B cell (primary cell): ENCODE results near the gene PCDHGC3. TPM values are rescaled to one million over a fixed set of nuclear protein-coding genes. Genes with fewer than 3 reads are reported as not detected.

Source experiments
- ATAC-seq: fragments of 200-7000 bp; cut with Tn5 transposase; one replicate; pipeline ENCODE4 v1.10.0; 2021; ENCODE audit warnings: low read depth, mild to moderate bottlenecking, moderate number of reproducible peaks, moderate library complexity
- CTCF ChIA-PET: fragments of 350-600 bp; sonication (Branson Sonifier 250); formaldehyde crosslinking; loops from one replicate; lab custom pipeline; 2021; ENCODE audit warnings: antibody characterized with exemption, inconsistent platforms; lab: Charles Lee
- POLR2A ChIA-PET: fragments of 350-600 bp; sonication (Branson Sonifier 250); formaldehyde crosslinking; loops from one replicate; lab custom pipeline; 2021; ENCODE audit warnings: antibody characterized with exemption; lab: Charles Lee
- DNase-seq: peaks from one replicate; pipeline ENCODE4 v3.0.0; 2013
- H2AFZ ChIP-seq: 2 replicates; pipeline ENCODE4 v1.6.1; 2012; ENCODE audit warnings: mild to moderate bottlenecking, low read depth, low read length; ENCODE audit not compliant: insufficient read depth, poor library complexity, severe bottlenecking
- H3K27ac ChIP-seq, 2 donors: 1 replicate in 1 of 2; 2 replicates in 1 of 2; pipeline ENCODE4 v1.5.1; 2012 to 2013; ENCODE audit warnings: low read length in 2 of 2, mild to moderate bottlenecking in 2 of 2, moderate library complexity in 1 of 2
- H3K27me3 ChIP-seq, 4 experiments: fragments of 200-600 bp in 1 of 4; sonication (generic) in 1 of 4; replicated peaks in 1 of 4; 1 replicate in 2 of 4; 2 replicates in 2 of 4; pipeline versions ENCODE4 v1.6.1 to v1.7.0; 2013 to 2016; ENCODE audit warnings: low read length in 3 of 4, mild to moderate bottlenecking in 2 of 4, mixed read lengths in 1 of 4, moderate library complexity in 1 of 4; ENCODE audit not compliant: insufficient read depth in 4 of 4, control insufficient read depth in 3 of 4; ENCODE audit errors: control extremely low read depth in 1 of 4
- H3K36me3 ChIP-seq, 2 experiments: replicated peaks in 1 of 2; 1 replicate in 1 of 2; 2 replicates in 1 of 2; pipeline versions ENCODE4 v1.6.1 to v1.7.1; 2013; ENCODE audit warnings: low read length in 1 of 2; ENCODE audit not compliant: insufficient read depth in 2 of 2, control insufficient read depth in 1 of 2; ENCODE audit errors: control extremely low read depth in 1 of 2, extremely low read depth in 1 of 2
- H3K4me1 ChIP-seq, 2 donors: fragments of 200-600 bp in 1 of 2; sonication (generic) in 1 of 2; 1 replicate in 1 of 2; 2 replicates in 1 of 2; pipeline versions ENCODE4 v1.5.1 to v1.6.1; 2013 to 2017; ENCODE audit warnings: low read length in 2 of 2; ENCODE audit not compliant: control insufficient read depth in 2 of 2, insufficient read depth in 2 of 2
- H3K4me2 ChIP-seq: replicated peaks from 2 replicates; pipeline ENCODE3; 2012; ENCODE audit warnings: mild to moderate bottlenecking, low read depth, low read length; ENCODE audit not compliant: poor library complexity, severe bottlenecking
- H3K4me3 ChIP-seq, 5 experiments: fragments of 200-600 bp in 1 of 5; sonication (generic) in 1 of 5; 1 replicate in 3 of 5; 2 replicates in 2 of 5; pipeline versions ENCODE4 v1.5.1 to v1.7.0; 2011 to 2016; ENCODE audit warnings: low read length in 4 of 5, mild to moderate bottlenecking in 4 of 5, low read depth in 2 of 5, control low read depth in 1 of 5, moderate library complexity in 1 of 5; ENCODE audit not compliant: insufficient read depth in 1 of 5; ENCODE audit errors: control extremely low read depth in 1 of 5, extremely low read depth in 1 of 5
- H3K79me2 ChIP-seq: fragments of 200-600 bp; sonication (generic); one replicate; pipeline ENCODE4 v1.6.0; 2016; ENCODE audit warnings: low read length; ENCODE audit not compliant: control insufficient read depth, insufficient read depth
- H3K9ac ChIP-seq: fragments of 200-600 bp; sonication (generic); 2 replicates; pipeline ENCODE4 v1.6.1; 2017; ENCODE audit warnings: mild to moderate bottlenecking, low read length, moderate library complexity
- H3K9me3 ChIP-seq, 3 donors: one replicate each; pipeline versions ENCODE4 v1.6.1 to v1.7.1; 2013; ENCODE audit warnings: low read length in 2 of 3; ENCODE audit not compliant: control insufficient read depth in 2 of 3, insufficient read depth in 1 of 3; ENCODE audit errors: control extremely low read depth in 1 of 3
- H4K20me1 ChIP-seq: 2 replicates; pipeline ENCODE4 v1.6.0; 2012; ENCODE audit warnings: mild to moderate bottlenecking, low read length; ENCODE audit not compliant: insufficient read depth, control insufficient read depth, poor library complexity, severe bottlenecking
- H3K27ac Mint-ChIP-seq: one replicate; pipeline ENCODE4 v1.8.0; 2021; ENCODE audit warnings: mixed read lengths
- H3K27me3 Mint-ChIP-seq: one replicate; pipeline ENCODE4 v1.8.0; 2021; ENCODE audit warnings: mixed read lengths
- H3K4me1 Mint-ChIP-seq: one replicate; pipeline ENCODE4 v1.8.0; 2021; ENCODE audit warnings: mixed read lengths
- H3K4me3 Mint-ChIP-seq: one replicate; pipeline ENCODE4 v1.8.0; 2021; ENCODE audit warnings: mixed read lengths
- H3K9me3 Mint-ChIP-seq: one replicate; pipeline ENCODE4 v1.8.0; 2022; ENCODE audit warnings: mixed read lengths; ENCODE audit not compliant: insufficient read depth
- EZH2 ChIP-seq: IDR thresholded peaks from 2 replicates; pipeline ENCODE4 v1.6.1; 2012; ENCODE audit warnings: borderline replicate concordance, low read depth, mild to moderate bottlenecking, moderate library complexity, low read length; ENCODE audit not compliant: insufficient read depth, poor library complexity, severe bottlenecking
- WGBS: methylation state at CpG from one replicate; pipeline ENCODE4 v1.1.5; 2013; ENCODE audit warnings: missing lambda C conversion rate; ENCODE audit not compliant: insufficient coverage; 5-methylcytosine and 5-hydroxymethylcytosine counted together
- intact Hi-C: fragments of 100-400 bp; cut with micrococcal nuclease; formaldehyde crosslinking; loops from one replicate; pipeline ENCODE4 v1.10.0; 2022
- polyA plus RNA-seq: library from polyadenylated mRNA; depleted of rRNA; stranded (reverse); fragments of >200 nt; gene quantifications from 2 replicates; pipeline ENCODE4 v1.2.3, GENCODE V29; 2012
- total RNA-seq, 2 donors: library from RNA; stranded (reverse); fragments of 120-200 nt in 1 of 2; gene quantifications; 1 replicate in 1 of 2; 2 replicates in 1 of 2; pipeline versions ENCODE4 v1.2.3 to v1.2.4, GENCODE V29; 2013 to 2022
- TF ChIP-seq, protein P1 (sequence below): fragments of 200-600 bp; IDR thresholded peaks from one replicate; pipeline ENCODE4 v1.8.0; 2022; ENCODE audit warnings: antibody characterized with exemption, mild to moderate bottlenecking

PCDHGC3 gene
- total and polyA plus RNA-seq, 2 donors (not counting 1 experiment from before 2014, with no cell fraction given): 0.88 to 2.0 TPM

DNA sequence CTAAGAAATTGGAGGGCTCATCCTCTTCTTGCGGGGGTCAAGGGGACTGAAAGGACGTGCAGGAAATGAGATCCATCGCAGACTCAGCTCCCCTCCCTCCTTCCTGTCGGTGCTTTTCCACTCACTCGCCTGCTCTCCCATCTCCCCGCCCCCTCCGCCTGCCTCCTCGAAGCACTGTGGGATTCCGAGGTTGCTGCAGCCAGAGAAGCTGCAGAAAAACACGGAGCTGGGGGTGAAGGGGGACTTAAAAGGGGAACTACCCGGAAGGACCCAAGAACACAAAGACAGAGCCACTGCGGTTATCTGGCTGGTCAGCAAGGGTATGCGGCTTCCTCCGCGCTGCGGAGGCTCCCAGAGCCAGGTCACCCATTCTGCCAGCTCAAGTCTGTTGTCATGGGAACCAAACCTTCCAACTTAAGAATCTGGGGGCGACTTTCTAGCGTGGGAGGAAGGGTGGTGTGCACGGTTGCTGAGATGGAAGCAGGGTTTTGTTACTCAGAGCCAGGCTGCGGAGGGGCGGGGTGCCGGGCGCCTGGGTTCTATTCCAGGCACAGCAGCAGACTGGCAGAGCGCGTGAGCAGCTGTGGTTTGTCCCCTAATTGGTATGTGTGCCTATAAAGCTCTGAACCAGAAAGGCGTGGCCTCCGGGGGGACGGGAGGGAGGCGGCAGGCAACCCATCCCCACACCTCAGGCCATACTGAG, 38.0 kb downstream of the PCDHGC3 start:
- no peaks in the 10 kb centered on the region for H3K79me2 ChIP-seq
- Mint-ChIP-seq H3K27ac (peak overlapping the region; percentile 78), H3K4me1 (peaks cover 71% of the 10 kb centered on the region), H3K4me3 (peak overlapping the region; percentile 92), H3K27me3 (no peaks in the 10 kb centered on the region), H3K9me3 (peaks cover 3% of the 10 kb centered on the region)
- WGBS: 21% methylated on average over 18 of the region's 29 CpGs
- no peaks in the 10 kb centered on the region for H3K27me3 ChIP-seq
- ATAC-seq (peak; percentile 12), DNase-seq (peak; percentile 54)
- peak overlapping the region; percentile 60 for H3K9ac ChIP-seq
- TF ChIP-seq, protein P1, sequence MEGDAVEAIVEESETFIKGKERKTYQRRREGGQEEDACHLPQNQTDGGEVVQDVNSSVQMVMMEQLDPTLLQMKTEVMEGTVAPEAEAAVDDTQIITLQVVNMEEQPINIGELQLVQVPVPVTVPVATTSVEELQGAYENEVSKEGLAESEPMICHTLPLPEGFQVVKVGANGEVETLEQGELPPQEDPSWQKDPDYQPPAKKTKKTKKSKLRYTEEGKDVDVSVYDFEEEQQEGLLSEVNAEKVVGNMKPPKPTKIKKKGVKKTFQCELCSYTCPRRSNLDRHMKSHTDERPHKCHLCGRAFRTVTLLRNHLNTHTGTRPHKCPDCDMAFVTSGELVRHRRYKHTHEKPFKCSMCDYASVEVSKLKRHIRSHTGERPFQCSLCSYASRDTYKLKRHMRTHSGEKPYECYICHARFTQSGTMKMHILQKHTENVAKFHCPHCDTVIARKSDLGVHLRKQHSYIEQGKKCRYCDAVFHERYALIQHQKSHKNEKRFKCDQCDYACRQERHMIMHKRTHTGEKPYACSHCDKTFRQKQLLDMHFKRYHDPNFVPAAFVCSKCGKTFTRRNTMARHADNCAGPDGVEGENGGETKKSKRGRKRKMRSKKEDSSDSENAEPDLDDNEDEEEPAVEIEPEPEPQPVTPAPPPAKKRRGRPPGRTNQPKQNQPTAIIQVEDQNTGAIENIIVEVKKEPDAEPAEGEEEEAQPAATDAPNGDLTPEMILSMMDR: no peak
- no peak for TF ChIP-seq EZH2
- no peak overlapping the region for H3K27ac ChIP-seq
- peaks cover 0 to 41% of the 10 kb centered on the region in 2 experiments for H3K36me3 ChIP-seq
- peak overlapping the region; percentile 39 for H2AFZ ChIP-seq
- peak overlapping the region; percentile 31 to 64 (median 54) for H3K4me3 ChIP-seq
- peaks cover 10% of the 10 kb centered on the region for H4K20me1 ChIP-seq
- H3K9me3 ChIP-seq: peaks cover 0 to 13% (median 0%) of the 10 kb centered on the region in 3 donors
- intact Hi-C loops: loop anchor here (2.0 kb wide), 2 partner anchors 21 to 193 kb away; partner anchors contain the start of gene TAF7
- ChIA-PET CTCF (interaction anchor here (0.8 to 12.8 kb wide), 17 partner anchors 11 to 193 kb away, joined by 3 to 176 read pairs (median 6); partner anchors contain the start of genes PCDHGA10, PCDHGA11, PCDHGA12 and PCDHGC3), POLR2A (no interaction called here)
- H3K4me1 ChIP-seq: peaks cover 45 to 76% of the 10 kb centered on the region in 2 donors
- peak overlapping the region; percentile 86 for H3K4me2 ChIP-seq
